GM18861 (cell line): ENCODE measurements around the gene MPO.

Source experiments
- ATAC-seq: cut with Tn5 transposase; IDR thresholded peaks from one replicate; pipeline ENCODE4 v1.9.1; 2021; ENCODE audit not compliant: unreplicated experiment

The MPO gene

DNA sequence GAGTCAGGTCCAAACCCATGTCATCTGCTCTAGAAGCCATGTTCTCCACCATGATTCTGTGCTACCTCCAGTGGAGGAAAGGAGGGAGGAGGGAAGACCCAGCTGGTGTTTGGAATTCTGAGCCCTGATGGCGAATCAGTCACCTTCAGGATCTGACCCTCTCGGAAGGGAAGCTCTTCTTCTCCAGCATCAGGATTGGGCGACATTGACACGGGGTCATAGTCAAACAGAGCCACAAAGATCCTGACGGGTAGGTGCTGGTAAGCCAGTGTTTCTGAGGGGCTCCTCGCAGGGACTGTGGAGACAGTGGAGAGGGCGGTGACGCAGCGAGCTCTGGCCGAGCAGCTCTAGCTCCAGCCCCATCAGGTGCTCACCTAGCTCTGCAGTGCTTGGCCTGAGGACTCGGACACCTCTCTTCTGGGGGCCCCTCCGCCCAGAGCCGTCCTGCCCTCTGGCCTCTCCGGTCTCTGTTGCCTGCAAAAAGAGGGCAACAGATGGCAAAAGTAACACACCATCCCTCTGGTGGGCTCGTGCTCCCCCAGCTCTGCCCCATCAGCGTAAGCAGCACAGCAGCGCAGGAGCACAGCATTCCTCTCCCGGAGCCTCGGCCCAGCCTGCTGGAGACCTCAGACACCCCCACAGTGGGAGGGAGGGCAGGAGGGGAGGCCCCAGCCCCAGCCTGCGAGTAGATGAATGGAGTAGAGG is 26.9 kb upstream of the MPO start:
- ATAC-seq: no peak

DNA sequence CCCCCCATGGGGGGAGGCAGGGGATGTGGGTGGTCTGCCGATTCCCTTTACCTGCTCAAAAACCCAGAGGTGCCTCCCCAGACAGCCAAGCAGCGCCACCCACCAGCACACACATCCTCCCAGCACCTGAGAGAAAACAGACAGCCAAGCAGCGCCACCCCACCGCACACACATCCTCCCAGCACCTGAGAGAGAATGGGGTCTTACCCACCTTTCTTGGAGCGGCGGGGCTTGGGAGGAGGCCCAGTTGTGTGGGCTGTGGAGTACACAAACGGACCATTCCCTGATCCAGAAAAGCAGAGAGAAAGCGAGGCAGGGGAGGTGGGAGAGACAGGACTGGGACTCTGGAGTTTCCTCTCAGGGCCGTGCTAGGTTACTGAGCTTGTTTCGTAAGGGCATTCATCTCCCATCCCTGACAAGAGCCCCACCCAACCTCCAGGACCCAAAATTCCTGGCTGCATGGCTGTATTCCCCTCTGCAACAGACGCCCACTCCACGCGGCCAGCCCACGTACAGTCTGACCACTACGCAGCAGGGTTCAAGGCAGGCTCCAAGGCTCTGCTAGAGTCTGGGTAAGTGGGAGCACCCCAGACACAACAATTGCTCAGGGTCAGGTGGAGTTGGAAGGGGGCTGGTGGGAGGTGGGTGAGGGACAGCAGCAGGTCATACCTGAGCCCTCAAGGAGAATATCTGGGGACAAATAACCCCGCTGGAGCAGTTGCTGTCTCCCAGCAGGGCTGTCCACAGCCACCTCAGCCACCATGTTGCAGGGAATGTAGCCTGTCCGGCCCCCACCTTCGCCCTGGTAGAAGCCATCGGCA is 25.6 kb upstream of the MPO start:
- no peak for ATAC-seq

DNA sequence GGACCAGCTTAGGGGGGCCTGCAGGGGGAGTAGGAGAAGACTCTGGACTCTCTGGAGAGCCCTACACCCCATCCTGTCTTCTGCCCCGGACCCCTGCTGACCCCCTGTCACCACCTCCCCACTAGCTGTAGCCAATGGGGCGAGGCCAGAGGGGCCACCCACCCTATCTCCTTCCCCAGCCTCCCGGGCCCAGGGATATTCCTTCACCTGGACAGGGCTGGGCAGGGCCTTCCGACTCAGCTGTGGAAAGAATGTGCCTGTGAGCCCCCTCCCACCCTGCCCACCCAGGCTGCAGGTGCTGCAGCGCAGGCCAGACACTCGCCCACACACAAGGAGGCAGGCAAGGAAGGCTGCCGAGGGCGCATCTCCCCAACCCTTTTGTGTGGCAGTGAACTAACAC is 24.9 kb upstream of the MPO start:
- no peak for ATAC-seq

DNA sequence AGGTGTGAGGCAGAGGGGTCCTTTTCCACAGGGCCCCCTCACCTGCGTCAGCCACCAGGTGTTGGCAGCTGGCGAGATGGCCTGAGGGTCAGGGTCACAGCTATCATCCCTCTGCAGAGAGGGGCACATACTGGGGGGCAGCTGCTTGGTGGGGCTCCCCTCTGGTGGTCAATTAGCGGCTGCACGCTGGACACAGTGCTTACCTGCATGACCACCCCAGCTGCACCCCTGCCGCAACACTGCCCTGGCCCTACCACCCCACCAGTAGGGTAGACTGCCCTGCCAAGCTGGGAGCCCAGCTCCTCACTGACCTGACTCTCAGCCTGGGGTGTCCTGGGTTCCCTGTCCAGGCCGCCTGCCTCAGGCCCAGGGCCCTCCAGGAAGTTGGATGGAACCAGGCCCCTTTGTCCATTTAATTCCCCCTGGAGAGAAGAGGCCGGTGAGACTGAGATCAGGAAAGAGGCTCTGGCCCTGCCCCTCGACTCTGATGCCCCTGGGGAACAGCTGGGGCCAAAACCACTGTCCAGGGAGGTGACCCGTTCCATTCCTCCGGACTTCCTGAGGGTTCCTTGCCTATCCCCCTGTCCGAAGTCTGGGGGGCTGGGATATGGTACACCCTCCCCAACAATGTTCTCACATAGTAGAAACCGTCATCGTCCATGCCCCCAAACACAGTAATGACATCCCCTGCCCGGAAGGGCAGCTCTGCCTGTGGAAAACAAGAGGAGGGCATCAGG is 24.2 kb upstream of the MPO start:
- no peak for ATAC-seq

DNA sequence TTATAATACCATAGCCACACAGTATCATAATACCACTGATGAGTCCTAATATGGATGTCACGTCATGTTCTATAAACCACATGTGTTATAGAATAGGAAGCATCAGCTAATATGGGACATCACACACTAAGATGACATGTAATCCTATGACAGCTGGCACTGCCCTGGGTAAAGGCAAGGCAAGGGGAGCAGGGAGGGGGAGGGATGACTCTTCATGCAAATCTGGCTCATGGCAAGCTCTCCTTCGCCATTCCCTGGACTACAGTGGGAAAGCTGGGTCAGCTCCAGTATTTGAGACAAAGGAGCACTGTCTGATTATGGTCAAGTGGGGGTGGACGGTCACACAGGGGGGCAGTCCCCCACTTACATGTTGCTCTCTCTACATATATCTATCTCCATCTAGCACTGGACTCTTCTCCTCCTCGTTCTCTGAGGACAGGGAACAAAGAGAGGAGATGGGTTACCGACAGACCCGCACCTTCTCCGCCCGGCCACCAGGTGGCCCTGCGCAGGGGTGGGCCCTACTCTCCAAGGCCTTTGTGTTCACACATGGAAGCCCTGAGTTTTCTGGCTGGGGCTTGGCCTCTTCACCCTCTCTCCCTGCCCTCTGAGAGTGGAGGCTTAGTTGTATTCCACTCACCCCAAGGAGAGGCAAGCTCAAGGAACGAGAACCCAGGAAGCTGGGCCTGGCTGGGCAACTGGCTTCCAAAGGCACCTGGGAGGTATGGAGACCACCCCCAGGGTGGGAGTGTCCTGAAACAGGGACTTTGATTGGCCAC is 23.4 kb upstream of the MPO start:
- no peak for ATAC-seq

DNA sequence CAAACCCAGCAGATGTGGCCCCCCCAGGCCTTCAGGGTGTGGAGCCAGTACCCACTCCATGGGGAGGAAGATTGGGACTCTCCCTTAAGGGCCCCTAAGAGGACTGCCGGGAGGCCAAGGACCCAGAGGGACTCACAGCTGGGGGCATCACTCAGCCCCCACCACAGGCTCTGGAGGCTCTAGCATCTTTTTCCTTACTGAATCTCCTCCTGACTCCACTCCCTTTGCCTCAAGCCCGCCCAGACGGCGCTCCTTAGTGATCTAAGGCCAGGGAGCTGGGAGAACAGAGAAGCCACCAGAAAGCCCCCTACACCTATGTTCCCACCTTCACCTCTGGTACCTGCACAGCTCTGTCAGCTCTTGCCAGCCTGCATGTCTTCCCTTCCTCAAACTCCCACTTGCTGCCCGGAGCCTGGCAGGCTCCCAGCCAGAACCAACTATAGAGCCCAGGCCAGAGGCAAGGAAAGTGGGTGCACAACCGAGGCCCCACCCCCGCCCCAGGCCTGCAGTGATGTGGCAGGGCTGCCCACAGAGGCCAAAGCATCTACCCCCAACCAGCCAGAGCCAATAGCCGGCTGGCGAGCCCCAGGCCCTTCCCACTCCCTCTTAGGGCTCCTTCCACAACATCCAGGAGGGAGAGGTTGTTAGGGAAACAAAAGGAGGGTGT is 22.3 kb upstream of the MPO start:
- ATAC-seq: no peak

DNA sequence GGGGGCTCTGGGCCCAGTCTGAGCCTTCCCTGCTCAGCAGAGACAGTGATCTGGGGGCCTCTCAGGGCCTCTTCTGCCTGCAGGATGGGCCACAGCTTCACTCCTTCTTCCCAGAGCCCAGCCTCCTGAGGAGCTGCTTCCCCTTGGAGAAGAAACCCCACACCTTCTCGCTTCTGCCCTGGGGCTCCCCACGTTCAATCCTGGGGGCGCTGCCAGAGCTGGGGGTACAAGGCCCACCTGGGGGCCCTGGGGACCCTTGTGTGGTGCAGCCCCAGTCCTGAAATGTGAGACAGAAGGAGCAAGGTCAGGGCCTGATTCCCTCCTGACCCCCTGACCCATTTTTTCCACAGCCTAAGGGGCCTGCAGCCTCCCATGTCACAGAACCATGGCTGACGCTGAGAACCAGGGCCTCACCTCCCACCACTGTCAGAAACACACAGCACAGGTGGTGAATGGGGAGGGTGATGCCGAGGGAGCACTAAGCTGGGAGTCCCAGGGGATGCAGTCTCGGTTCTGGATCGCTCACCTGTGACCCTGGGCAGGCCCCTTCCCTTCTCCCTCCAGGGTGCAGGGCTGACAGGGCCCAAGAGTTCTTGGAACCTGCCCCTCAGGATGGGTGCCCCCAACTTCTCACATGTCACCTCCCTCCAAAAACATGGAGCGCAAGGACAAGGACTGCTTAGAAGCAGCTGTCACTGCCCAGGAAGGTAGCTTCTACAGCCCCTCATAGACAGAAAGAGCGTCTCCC is 21.6 kb upstream of the MPO start:
- no peak for ATAC-seq

DNA sequence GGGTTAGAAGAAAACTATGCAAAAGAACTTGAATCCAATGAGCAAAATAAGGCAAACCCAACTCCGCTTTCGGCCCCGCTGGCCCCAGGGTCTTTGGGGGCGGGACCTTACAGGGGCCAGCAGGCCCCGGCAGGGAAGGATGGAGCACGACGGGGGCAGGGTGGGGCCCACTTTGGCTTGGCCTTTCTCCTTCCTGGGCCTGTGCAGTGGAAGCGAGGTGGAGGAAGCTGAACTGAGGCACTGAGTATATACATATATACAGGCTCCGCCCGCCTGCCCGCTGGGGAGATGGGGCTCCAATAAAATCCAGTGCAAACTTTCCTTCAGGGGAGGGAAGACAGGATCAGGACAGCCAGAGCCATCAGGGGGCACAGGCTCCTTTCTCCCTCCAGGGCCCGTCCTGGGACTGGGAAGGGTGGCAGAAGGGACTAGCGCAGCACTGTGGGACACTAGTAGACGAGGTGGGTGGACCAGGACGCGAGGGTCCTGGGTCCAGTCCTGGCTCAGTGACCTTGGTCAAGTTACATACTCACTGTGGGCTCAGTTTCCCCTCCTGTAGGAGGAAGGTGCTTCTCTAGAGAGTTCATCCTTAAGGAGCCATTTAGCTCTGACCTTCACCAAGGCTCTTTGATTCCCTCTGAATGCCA is 20.9 kb upstream of the MPO start:
- no peak for ATAC-seq

DNA sequence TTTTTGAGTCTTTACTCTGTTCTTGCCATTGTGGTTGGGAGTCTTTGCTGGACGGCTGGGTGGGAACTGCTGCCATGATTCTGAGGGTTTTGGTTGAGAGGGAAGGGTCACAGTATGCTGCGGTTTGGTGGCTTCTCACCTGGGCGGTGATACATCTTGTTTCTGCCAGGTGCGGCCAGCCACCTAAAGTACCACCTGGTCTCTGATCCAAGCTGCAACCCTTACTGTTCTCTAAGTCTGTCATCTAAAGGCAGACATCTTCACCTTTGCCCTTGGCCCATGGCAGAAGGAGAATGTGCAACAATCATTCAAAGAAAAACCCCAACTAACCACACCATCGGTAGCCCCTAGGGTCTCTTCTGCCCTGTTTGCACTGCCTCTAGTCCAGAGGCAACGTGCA is 19.6 kb upstream of the MPO start:
- ATAC-seq: no peak

DNA sequence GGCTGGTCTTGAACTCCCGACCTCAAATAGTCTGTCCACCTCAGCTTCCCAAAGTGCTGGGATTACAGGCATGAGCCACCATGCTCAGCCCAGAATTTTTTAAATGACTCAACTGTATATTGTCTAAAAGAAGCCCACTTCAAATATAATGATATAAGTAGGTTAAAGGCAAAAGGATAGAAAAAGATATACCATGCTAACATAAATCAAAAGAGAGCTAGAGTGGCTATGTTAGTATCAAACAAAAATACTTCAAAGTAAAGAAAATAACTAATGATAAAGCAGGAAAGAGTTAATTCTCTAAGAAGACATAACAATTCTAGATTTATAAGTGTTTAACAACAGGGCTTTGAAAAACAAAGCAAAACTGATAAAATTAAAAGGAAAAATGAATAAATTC is 13.3 kb upstream of the MPO start:
- ATAC-seq: no peak

DNA sequence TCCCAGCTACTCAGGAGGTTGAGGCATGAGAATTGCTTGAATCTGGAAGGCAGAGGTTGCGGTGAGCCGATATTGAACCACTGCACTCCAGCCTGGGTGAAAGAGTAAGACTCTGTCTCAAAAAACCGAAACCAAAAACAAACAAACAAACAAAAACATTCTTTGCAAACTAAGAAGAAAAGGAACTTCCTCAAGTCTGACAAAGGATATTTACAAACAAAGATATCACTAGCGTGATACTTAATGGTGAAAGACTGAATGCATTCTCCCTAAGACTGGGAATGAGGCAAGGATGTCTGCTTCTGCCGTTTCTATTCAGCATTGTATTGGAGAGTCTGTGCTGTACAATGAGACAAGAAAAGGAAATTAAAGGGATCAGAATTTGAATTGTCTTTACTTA is 10.5 kb upstream of the MPO start:
- ATAC-seq: no peak

DNA sequence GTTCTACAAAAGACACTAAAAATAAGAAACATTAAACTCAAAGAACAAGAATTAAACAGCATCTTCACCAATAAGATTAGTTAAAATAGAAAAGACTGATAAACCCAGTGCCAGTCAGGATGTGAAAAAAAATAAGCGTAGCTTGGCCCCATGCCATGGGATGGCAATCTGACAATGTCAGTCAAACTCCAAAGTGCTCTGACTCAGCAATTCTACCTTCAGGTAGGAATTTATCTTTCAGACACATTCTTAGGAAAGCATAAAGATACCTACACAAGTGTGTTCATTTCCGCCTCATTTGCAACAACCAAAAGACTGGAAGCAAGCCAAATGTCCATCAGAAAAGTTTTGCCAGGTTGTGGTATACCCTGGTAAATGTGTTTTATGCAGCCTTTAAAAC is 9.1 kb upstream of the MPO start:
- no peak for ATAC-seq

DNA sequence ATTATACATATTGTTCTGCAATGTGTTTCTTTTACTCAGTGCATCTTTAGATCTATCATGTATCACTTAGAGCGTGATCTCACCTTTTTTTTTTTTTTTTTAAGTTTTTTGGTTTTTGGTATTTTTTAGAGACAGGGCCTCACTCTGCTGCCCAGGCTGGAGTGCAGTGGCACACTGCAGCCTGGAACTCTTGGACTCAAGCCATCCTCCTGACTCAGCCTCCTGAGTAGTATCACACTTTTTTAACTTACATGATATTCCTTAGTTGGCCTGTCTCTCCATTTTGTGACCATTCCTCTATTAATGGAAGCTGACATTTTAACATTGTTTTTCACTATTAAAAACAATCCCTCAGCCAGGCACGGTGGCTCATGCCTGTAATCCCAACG is 4.7 kb upstream of the MPO start:
- no peak for ATAC-seq

DNA sequence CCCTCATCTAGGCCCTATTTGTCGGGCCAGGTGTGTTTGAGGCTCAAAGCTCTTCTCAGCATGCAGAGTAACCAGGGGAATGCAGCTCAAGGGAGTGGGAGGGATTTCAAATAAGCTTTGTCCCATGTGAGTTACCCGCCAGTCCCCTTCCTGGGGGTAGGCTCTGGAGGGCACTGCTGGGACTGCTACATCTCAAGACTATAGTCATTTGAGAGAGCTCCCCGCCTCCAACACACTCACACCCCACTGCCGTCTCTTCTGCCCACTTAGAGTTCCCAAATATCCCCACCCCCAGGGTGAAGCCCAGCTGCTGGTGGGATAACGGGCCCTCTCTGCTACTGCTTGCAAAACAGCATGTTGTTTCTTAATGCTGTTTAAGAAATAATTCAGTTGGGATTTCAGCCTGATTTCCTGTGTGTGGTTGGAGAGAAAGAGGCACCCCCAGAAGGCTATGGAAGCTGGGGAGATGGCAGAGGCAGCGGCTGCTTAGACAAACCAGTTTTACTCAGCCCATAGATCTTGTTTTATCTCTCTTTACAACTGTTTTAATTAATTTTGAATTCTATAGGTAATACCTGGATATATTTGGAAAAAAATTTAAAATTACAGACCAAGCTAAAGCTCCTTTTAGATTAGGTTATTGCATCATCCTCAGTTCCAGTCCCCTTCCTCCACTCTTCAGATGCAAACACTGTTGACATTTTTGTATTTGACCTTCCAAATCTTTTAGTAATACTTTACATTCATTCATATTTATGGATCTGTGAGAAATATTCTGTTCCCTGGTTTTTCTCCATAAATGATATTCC is 4.1 kb upstream of the MPO start:
- ATAC-seq: no peak

DNA sequence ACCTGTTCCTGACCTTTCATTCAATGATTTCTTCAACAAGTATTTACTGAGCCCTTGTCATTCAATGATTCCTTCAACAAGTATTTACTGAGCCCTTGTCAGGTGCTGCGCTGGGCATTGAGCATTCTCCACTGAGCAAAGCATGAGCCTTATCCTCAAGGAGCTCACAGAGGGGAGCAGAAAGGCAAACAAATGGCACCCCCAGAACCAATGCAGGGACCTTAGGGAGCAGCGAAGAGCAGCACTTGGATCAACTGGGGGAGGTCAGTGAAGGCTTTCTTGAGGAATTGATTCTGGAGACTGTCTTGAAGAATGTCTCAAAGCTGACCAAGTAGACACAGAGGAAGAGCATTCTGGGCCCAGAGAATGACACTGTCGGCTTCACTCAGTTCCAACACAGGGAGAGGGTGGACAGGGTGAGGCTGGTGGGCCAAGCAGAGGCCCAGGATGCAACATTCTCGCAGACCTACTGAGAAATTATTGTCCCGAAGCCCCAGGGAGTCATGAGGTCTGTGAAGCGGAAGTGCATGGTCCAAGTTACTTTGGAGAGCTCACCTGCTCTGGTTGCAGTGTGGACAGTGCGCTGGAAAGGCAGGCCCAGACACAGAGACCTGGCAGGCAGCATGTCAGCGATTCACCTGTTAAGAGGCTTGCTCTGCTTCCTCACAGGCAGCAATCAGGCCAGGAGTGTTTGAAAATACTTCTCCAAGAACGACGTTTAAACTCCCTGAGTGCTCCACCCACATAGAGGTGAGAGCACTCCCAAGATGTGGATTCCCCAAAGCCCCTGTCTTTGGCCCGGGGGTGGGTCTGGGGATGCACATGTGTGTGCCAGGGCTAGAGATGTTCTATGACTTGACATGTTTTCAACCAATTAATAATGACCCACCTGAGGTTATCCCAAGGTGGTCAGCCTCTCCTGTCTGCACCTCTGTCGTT is 3.2 kb upstream of the MPO start:
- ATAC-seq: no peak

DNA sequence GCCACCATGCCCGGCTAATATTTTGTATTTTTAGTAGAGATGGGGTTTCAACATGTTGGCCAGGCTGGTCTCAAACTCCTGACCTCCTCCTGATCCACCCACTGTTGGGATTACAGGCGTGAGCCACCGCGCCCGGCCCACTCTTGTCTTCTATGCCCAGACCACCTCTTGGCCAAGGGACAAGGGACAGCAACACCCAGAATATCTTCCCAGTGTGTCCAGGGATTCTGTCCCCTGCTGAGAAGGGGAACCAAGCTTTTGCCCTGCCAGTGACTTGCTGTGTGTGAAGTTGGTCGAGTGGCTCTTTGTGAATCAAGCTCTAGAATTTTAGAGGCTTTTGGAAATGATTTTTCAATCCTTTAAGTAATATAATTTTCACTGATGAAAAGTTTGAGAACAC is 1.7 kb upstream of the MPO start:
- no peak for ATAC-seq

DNA sequence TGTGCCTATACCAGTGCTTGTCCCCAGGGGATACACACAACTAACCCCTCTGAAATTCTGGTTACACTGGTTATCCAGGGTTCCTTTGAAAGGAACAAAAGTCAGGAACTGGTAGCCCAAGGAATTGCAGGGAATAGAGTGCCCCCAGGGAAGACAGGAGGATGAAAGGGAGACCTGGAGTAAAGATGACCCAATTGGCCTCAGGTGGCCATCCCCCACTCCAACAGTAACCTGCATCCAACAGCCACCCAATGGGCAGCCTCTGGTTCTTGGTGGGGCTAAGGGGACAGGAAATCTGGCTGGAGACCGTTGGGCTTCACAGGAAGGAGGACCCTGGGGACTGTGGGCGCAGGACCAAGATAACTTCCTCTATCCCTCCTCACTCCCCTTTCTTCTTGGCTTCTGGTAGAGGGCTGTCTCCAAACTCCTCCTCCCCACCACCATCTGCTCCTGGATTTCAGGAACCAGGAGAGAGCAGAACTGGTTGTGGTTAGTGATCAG is 826 bp upstream of the MPO start:
- no peak for ATAC-seq
